Left ventricle myocardium inferior (tissue), 1 donor: Measurements from ENCODE around the gene ZNRF2. TPM values are rescaled to one million over a fixed set of nuclear protein-coding genes. Genes with fewer than 3 reads are reported as not detected.

Source experiments
- DNase-seq: peaks from one replicate; pipeline ENCODE4 v3.0.0-alpha.2; 2020
- H3K27ac ChIP-seq: fragments of 200-600 bp; replicated peaks from 2 replicates; pipeline ENCODE4 v1.8.0; 2021
- H3K27me3 ChIP-seq: fragments of 200-600 bp; 2 replicates; pipeline ENCODE4 v1.8.0; 2021; ENCODE audit warnings: low read depth
- H3K36me3 ChIP-seq: fragments of 200-600 bp; 2 replicates; pipeline ENCODE4 v1.8.0; 2021
- H3K4me1 ChIP-seq: fragments of 200-600 bp; 2 replicates; pipeline ENCODE4 v1.8.0; 2021
- H3K4me3 ChIP-seq: fragments of 200-600 bp; 2 replicates; pipeline ENCODE4 v1.8.0; 2021; ENCODE audit warnings: mild to moderate bottlenecking, moderate library complexity
- H3K9me3 ChIP-seq: fragments of 200-600 bp; replicated peaks from 2 replicates; pipeline ENCODE4 v1.8.0; 2021
- CTCF ChIP-seq: fragments of 200-600 bp; IDR thresholded peaks from 2 replicates; pipeline ENCODE4 v1.8.0; 2021; ENCODE audit warnings: antibody characterized with exemption, mild to moderate bottlenecking, borderline replicate concordance
- intact Hi-C: fragments of 100-400 bp; cut with micrococcal nuclease; formaldehyde crosslinking; loops from one replicate; pipeline ENCODE4 v1.11.0; 2022
- total RNA-seq: library from RNA; stranded (reverse); fragmentation: NEBNext Ultra II Directional; extraction: Animal tissue kit (Norgen Biotek cat#: 25700); gene quantifications from one replicate; pipeline ENCODE4 v1.2.1, GENCODE V29; 2021
- donor health status: DM: no; HTN: yes; CAD: no; lungs with severe emphysema.

Gene ZNRF2
- total RNA-seq, 1 donor from 2014 or later = 10.9 TPM

GRCh38 chr7:30278849-30279652, 5.3 kb upstream of the ZNRF2 start:
- Histone ChIP-seq H3K4me1 (peaks cover 5% of the 10 kb centered on the region), H3K27ac (no peak overlapping the region), H3K27me3 (no peaks in the 10 kb centered on the region), H3K4me3 (no peak overlapping the region), H3K9me3 (no peaks in the 10 kb centered on the region), H3K36me3 (no peaks in the 10 kb centered on the region)
- no peak for TF ChIP-seq CTCF
- no peak for DNase-seq
- intact Hi-C loops = loop anchor here (10.0 kb wide), 2 partner anchors 114 to 286 kb away; no protein-coding TSS in a partner anchor

- Histone ChIP-seq H3K27me3 (no peaks in the 10 kb centered on the region), H3K9me3 (no peaks in the 10 kb centered on the region), H3K4me3 (no peak overlapping the region), H3K4me1 (peaks cover 5% of the 10 kb centered on the region), H3K27ac (no peak overlapping the region), H3K36me3 (no peaks in the 10 kb centered on the region)
- no peak for DNase-seq
- no peak for TF ChIP-seq CTCF
- intact Hi-C loops = loop anchor here (10.0 kb wide), 2 partner anchors 115 to 285 kb away; no protein-coding TSS in a partner anchor
These were observed 4.8 kb upstream of the ZNRF2 start for GRCh38 chr7:30279653-30279904.

- Histone ChIP-seq H3K4me3 (no peak overlapping the region), H3K4me1 (peaks cover 10% of the 10 kb centered on the region), H3K9me3 (no peaks in the 10 kb centered on the region), H3K36me3 (no peaks in the 10 kb centered on the region), H3K27ac (no peak overlapping the region), H3K27me3 (no peaks in the 10 kb centered on the region)
- no peak for DNase-seq
- no peak for TF ChIP-seq CTCF
- intact Hi-C loops = no loop called here
These were observed 3.8 kb upstream of the ZNRF2 start for GRCh38 chr7:30280631-30281030.

- TF ChIP-seq CTCF = no peak
- H3K27me3 ChIP-seq = no peaks in the 10 kb centered on the region
- intact Hi-C loops = no loop called here
- no peaks in the 10 kb centered on the region for H3K9me3 ChIP-seq
- peaks cover 17% of the 10 kb centered on the region for H3K4me1 ChIP-seq
- DNase-seq = no peak
- no peaks in the 10 kb centered on the region for H3K36me3 ChIP-seq
- H3K4me3 ChIP-seq = no peak overlapping the region
- no peak overlapping the region for H3K27ac ChIP-seq
These were observed 3.1 kb upstream of the ZNRF2 start for GRCh38 chr7:30281263-30281662.

DNA sequence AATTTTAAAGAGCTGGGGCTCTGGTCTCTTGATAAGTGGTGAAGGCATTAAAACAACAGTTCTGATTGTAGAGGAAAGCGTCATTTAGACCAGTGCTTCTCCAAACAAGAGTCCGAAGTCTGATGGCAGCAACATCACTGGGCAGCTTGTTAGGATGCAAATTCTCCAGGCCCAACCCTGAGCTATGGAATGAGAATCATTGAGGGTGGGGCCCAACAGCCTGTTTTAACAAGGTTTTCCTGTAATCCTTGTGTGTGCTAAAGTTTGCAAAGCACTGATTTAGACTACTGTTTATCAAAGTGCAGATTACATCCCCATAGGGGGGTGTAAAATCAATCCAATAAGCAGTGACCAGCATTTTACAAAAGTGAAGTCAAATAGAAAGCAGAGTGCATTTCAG, 2.6 kb upstream of the ZNRF2 start:
- Histone ChIP-seq H3K9me3 (no peaks in the 10 kb centered on the region), H3K27me3 (no peaks in the 10 kb centered on the region), H3K36me3 (no peaks in the 10 kb centered on the region), H3K27ac (no peak overlapping the region), H3K4me1 (peaks cover 22% of the 10 kb centered on the region), H3K4me3 (no peak overlapping the region)
- intact Hi-C loops = no loop called here
- DNase-seq = no peak
- TF ChIP-seq CTCF = no peak
